HL-60 (cell line): ENCODE results near the gene VRK2.
"Not testable (repeated sequence)": the region's sequence is repeated elsewhere in the genome, so short reads cannot be mapped to it uniquely, and the experiment has no call there.

Experiments
- CTCF ChIP-seq: IDR thresholded peaks from one replicate; pipeline ENCODE4 v1.5.1; 2011; ENCODE audit warnings: low read length, control low read depth, inconsistent platforms; ENCODE audit not compliant: insufficient read depth
- POLR2AphosphoS5 ChIP-seq: IDR thresholded peaks from 2 replicates; pipeline ENCODE4 v1.6.1; 2012; ENCODE audit warnings: low read depth

- not testable (repeated sequence) for TF ChIP-seq CTCF, POLR2AphosphoS5
Measured at GRCh38 chr2:58177187-58177586, 130.6 kb downstream of the VRK2 start.
